DMS153 treated with DMSO at 0.1 percent for 48 hours (cell line): ENCODE data around the gene GDAP2.
A peak's percentile ranks its signal among the peaks of the same experiment; 100 is the strongest.
"Not testable (repeated sequence)": the region's sequence is repeated elsewhere in the genome, so short reads cannot be mapped to it uniquely, and the experiment has no call there.

Source experiments
- DNase-seq: peaks from one replicate; lab custom pipeline; 2025; ENCODE audit not compliant: unreplicated experiment; lab: John Stamatoyannopoulos, UW

GDAP2 gene

DNA sequence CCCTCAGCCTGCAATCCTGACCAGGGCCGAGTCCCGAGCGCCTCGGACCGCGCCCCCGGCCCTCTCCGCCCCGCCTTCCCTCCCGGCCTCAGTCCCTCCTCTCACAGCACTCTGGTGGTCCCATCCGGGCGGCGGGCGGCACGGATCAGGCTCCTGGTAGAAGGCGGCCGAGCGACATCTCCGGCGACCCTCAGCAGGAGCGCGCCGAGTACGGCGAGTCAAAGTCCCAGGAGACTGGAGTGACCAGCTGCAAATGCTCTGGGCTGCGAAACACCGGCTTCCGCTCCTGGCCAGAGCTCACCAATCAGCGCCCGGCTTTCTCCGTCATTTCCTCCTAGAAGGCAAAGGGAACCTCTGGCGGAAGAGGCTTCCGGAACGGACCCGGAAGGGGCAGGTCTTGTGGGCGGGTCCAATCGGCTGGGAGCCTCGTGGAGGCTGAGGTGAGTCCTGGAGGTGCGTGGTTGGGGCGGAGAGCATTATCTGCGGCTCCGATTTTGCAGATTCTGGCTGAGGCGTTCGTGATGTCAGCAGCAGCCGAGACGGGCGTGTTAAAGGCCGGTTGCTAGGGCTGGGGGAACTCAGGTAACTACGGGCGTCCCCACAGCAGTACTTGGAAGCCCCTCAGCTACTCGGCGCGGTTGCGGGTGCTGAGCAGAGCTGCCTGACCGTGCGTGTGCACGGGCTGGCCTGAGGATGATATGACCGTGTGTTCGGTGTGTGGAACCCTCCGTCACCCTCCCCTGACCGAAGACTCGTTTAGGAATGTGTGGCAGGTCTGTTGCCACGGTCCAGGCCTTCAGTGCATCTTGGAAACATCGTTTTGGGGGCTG, at the start of gene GDAP2, which contains the start of gene WDR3:
Gene GDAP2, minus strand, starts transcription at position 279 of the 830 bp plus-strand sequence. CDS start 9,264 bp downstream, outside the sequence.
Gene WDR3, plus strand, starts transcription at position 397 of the 830 bp plus-strand sequence. CDS start 3,581 bp downstream, outside the sequence.
- peak; percentile 94 for DNase-seq

DNA sequence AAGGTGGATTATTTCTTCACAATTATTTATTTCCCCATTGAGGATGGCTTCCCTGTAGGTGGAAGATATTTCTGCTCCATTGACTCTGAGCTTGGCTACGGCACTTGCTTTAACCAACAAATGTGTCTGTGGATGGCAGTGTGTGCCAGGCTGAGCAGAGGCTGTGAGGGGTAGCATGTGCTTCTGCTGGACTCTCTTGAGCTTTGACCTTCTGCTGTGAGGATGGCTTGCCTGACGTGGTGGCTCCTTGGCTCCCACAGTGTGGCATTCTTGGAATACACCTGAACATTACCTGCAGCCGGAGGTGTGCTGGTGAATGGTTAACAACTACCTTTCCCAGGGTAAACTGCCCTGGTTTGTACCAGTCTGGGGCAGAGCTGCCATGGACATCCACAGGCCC, 47.0 kb upstream of the GDAP2 start:
- DNase-seq, result no peak

- DNase-seq, result no peak
These were observed 42.4 kb upstream of the GDAP2 start for GRCh38 chr1:117971777-117972176.

GRCh38 chr1:117970252-117970651, 40.8 kb upstream of the GDAP2 start:
- no peak for DNase-seq

- peak; percentile 16 for DNase-seq
These were observed 38.5 kb upstream of the GDAP2 start for GRCh38 chr1:117967881-117968280.

- no peak for DNase-seq
These were observed 38.1 kb upstream of the GDAP2 start for GRCh38 chr1:117967477-117967876.

- no peak for DNase-seq
These were observed 35.0 kb upstream of the GDAP2 start for GRCh38 chr1:117964290-117965038.

DNA sequence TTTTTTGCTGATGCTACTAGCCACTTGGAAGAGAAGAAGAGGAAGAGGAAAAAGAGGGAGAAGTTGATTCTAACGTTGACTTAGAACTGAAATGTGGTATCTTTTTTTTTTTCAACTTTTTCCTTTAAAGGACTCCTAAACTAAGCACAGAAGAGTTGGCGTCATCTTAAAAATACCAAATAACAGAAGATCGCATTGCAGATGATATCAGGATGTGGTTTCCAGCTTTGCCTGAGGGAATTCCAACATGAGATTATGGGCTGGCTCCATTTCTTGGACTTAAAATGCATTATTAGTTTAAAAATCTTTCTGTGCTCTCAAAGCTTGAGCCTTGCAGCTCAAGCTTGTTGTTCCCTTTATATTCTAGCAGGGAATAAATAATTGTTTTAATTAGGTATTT, 29.9 kb upstream of the GDAP2 start:
- DNase-seq, result no peak

DNA sequence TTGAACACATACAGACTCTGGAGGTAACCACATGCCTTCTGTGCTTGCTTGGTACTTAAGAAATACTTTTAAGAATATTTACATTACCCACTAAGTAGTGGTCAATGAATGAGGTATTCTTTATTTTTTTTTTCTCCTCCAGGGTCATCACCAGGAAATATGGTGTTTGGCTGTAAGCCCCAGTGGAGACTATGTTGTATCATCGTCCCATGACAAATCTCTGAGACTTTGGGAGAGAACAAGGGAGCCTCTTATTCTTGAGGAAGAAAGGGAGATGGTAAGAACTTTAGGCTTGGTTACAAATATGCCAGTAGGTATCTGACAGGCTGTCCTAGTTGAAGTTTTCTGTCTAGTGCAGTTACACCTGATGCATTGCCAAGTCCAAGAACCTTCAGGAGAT, 23.0 kb upstream of the GDAP2 start:
- DNase-seq, result no peak

DNA sequence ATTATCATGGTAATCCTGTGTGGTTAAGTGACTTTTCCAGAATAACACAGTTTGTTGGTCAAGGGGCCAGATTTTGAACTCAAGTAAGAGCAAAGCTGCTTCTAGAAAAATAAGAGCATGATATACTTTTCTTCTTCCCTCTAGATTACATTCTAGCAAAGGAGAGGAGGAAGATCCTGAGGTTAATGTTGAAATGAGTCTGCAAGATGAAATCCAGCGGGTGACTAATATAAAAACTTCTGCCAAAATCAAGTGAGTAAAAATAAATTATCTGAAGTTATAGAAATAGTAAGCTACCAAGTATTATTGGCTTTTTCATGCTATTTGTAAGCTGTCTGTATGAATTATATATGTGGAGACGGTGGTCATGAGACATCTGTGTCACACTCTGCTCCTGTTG, 12.9 kb upstream of the GDAP2 start:
- no peak for DNase-seq

GRCh38 chr1:117933769-117934168, 4.3 kb upstream of the GDAP2 start:
- DNase-seq, result no peak

DNA sequence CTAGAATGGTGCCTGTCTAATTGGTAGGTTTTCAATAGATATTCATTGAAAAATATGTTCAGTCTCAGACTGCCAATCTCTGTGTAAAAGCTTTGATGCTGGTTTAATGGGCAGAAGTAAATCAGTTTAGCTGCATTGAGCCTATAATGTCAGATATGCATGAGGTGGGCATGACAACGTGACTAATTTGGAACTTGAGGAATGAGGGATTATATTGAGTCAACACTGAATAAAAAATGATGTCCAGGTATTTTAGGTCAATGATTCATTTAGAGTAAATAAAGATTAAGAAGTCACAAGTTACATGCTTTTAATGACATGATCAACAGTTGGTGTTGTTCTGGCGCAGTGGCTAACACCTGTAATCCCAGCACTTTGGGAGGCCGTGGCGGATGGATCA, 3.2 kb upstream of the GDAP2 start:
- no peak for DNase-seq

DNA sequence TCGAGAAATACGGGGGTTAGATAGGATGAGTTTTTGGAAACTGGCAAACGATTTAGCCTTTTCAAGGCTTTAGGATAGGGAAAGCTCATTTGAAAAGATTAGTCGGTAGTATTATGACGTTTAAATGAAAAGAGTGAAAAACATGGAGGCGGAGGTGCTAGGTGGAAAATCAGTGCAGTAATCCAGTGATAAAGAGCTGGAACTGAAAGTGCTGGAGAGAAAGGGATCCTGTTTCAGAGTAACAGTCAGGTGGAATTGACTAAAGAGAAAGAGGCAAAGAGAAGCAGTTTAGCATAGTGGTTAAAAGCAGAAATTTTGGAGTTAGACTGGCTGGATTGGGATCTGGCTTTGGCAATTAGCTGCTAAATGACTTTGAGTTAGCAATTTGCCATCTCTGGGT, 1.1 kb upstream of the GDAP2 start:
- no peak for DNase-seq

- DNase-seq, result no peak
These were observed 689 bp upstream of the GDAP2 start for GRCh38 chr1:117930173-117930447.

- DNase-seq, result peak; percentile 22
These were observed 509 bp downstream of the GDAP2 start for GRCh38 chr1:117928881-117929342.

GRCh38 chr1:117925981-117926380, 3.4 kb downstream of the GDAP2 start:
- DNase-seq, result no peak

- DNase-seq, result not testable (repeated sequence)
These were observed 6.7 kb downstream of the GDAP2 start for GRCh38 chr1:117922717-117923116.

GRCh38 chr1:117921991-117922390, 7.4 kb downstream of the GDAP2 start:
- no peak for DNase-seq

DNA sequence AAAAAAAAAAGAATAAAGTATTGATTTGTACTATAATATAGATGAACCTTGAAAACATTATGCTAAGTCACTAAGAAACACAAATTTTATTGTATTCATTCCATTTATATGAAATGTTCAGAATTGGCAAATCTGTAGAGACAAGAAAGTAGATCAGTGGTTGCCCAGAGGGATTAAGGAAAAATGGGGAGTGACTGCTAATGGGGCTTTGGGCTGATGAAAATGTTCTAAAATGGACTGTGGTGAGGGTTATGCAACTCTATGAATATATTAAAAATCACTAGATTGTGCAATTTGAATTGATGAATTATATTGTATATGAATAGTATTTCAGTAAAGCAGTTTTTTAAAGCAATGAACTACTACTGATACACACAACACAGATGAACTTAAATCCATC, 10.0 kb downstream of the GDAP2 start:
- no peak for DNase-seq

GRCh38 chr1:117911051-117911450, 18.4 kb downstream of the GDAP2 start:
- DNase-seq, result no peak

GRCh38 chr1:117905019-117905418, 24.4 kb downstream of the GDAP2 start:
- no peak for DNase-seq

- DNase-seq, result no peak
These were observed 24.9 kb downstream of the GDAP2 start for GRCh38 chr1:117904485-117904884.
